AG04450 (cell line): ENCODE measurements around the gene AQP6. TPM values are rescaled to one million over a fixed set of nuclear protein-coding genes. Genes with fewer than 3 reads are reported as not detected.

Experiments used
- CTCF ChIA-PET: fragments of 300-600, 350-600 bp; formaldehyde crosslinking; extraction: SDS; loops from one replicate; lab custom pipeline; 2022; ENCODE audit warnings: antibody characterized with exemption, inconsistent platforms; lab: Charles Lee
- POLR2A ChIA-PET: fragments of 350-600 bp; formaldehyde crosslinking; extraction: SDS; loops from one replicate; lab custom pipeline; 2021; ENCODE audit warnings: antibody characterized with exemption, inconsistent platforms; lab: Yijun Ruan, JAX
- DNase-seq: peaks from one replicate; pipeline ENCODE4 v3.0.0-alpha.2; 2011; ENCODE audit warnings: low read depth, low spot score
- H3K27ac ChIP-seq: one replicate; pipeline ENCODE4 v1.5.1; 2012; ENCODE audit warnings: low read depth, low read length, control low read depth
- H3K27me3 ChIP-seq: one replicate; pipeline ENCODE4 v1.6.0; 2012; ENCODE audit warnings: low read length; ENCODE audit not compliant: control insufficient read depth, insufficient read depth
- H3K4me3 ChIP-seq: 2 replicates; pipeline ENCODE4 v1.5.1; 2011; ENCODE audit warnings: mild to moderate bottlenecking, low read depth, low read length, control low read depth
- H3K9me3 ChIP-seq: 2 replicates; pipeline ENCODE4 v1.5.1; 2012; ENCODE audit warnings: low read length; ENCODE audit not compliant: control insufficient read depth, insufficient read depth
- CTCF ChIP-seq: IDR thresholded peaks from 2 replicates; pipeline ENCODE4 v1.5.1; 2011; ENCODE audit warnings: low read depth, low read length, control low read depth, inconsistent platforms
- polyA plus RNA-seq: library from polyadenylated mRNA; depleted of rRNA; stranded (reverse); fragments of >200 nt; gene quantifications from 2 replicates; pipeline ENCODE4 v1.2.3, GENCODE V29; 2011

AQP6 gene
- polyA plus RNA-seq, 1 experiment = not detected

GRCh38 chr12:49979016-49979586 lies 6.4 kb downstream of the AQP6 start:
- ChIA-PET POLR2A (no interaction called here), CTCF (interaction anchor here (1.5 to 7.0 kb wide), 3 partner anchors 11 to 91 kb away, joined by 5 to 102 read pairs (median 7); no protein-coding TSS in a partner anchor)
- Histone ChIP-seq H3K27ac (no peak overlapping the region), H3K4me3 (no peak overlapping the region), H3K9me3 (no peaks in the 10 kb centered on the region), H3K27me3 (peaks cover 2% of the 10 kb centered on the region)
- no peak for TF ChIP-seq CTCF
- no peak for DNase-seq

GRCh38 chr12:49979791-49980190 lies 7.0 kb downstream of the AQP6 start:
- ChIA-PET POLR2A (no interaction called here), CTCF (interaction anchor here (0.7 to 7.0 kb wide), 3 partner anchors 12 to 100 kb away, joined by 3 to 102 read pairs (median 4); no protein-coding TSS in a partner anchor)
- Histone ChIP-seq H3K27ac (no peak overlapping the region), H3K27me3 (no peaks in the 10 kb centered on the region), H3K9me3 (no peaks in the 10 kb centered on the region), H3K4me3 (no peak overlapping the region)
- TF ChIP-seq CTCF = no peak
- no peak for DNase-seq

- ChIA-PET CTCF (interaction anchor here (0.7 to 7.0 kb wide), 5 partner anchors 13 to 90 kb away, joined by 3 to 102 read pairs (median 11); no protein-coding TSS in a partner anchor), POLR2A (interaction anchor here (0.5 to 0.7 kb wide), 2 partner anchors 16 to 90 kb away, joined by 6 to 7 read pairs; no protein-coding TSS in a partner anchor)
- TF ChIP-seq CTCF = no peak
- H3K27ac ChIP-seq = no peak overlapping the region
- no peaks in the 10 kb centered on the region for H3K9me3 ChIP-seq
- no peak overlapping the region for H3K4me3 ChIP-seq
- no peak for DNase-seq
- no peaks in the 10 kb centered on the region for H3K27me3 ChIP-seq
Measured at GRCh38 chr12:49980501-49981349, 8.0 kb downstream of the AQP6 start.

- TF ChIP-seq CTCF = no peak
- Histone ChIP-seq H3K27me3 (no peaks in the 10 kb centered on the region), H3K27ac (no peak overlapping the region), H3K4me3 (no peak overlapping the region), H3K9me3 (no peaks in the 10 kb centered on the region)
- CTCF ChIA-PET = interaction anchor here (0.6 to 7.0 kb wide), 8 partner anchors 8 to 119 kb away, joined by 3 to 102 read pairs (median 4); partner anchors contain the start of gene RACGAP1
- DNase-seq = no peak
- POLR2A ChIA-PET = interaction anchor here (1.2 kb wide), 1 partner anchor 76 kb away, joined by 3 read pairs; no protein-coding TSS in a partner anchor
Measured at GRCh38 chr12:49982246-49983087, 9.7 kb downstream of the AQP6 start.
